ENCODE results near the gene BABAM2. TPM values are rescaled to one million over a fixed set of nuclear protein-coding genes. Genes with fewer than 3 reads are reported as not detected.

BABAM2 gene
- polyA plus RNA-seq, 3 donors: 33.2 to 52.8 (median 49.3) TPM

DNA sequence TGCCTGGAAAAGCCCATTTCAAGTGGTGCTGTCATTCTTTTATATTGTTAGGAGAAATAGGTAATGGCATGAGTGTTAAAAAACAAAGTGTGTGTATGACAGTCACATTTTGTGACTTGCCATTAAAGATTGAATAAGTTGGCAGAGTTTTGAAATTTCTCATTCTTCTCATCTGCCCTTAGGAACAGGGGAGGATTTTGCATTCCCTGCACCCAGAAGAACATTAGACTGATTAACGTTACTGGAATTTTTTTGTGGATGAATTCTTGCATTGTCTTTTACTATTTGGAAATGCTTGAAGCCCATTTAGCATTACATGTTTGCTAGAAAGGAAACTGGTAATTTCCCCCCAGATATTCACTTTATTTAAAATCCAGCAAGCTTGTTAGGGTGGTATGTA lies 162.2 kb downstream of the BABAM2 start:
- no peak overlapping the region for H3K27ac Mint-ChIP-seq
- Histone ChIP-seq H3K9me3 (replicated peaks in 1 of 2; ENCODE audit: control insufficient read depth in 1 of 2, insufficient read depth in 1 of 2, low read length in 2 of 2) (no peaks in the 10 kb centered on the region), H3K36me3 (replicated peaks in 1 of 2; ENCODE audit: control insufficient read depth in 1 of 2, insufficient read depth in 2 of 2, low read length in 2 of 2) (no peaks in the 10 kb centered on the region), H3K27ac (ENCODE audit: low read depth in 1 of 2, low read length in 2 of 2) (no peak overlapping the region), H3K79me2 (ENCODE audit: insufficient read depth, low read length) (no peaks in the 10 kb centered on the region), H2AFZ (ENCODE audit: insufficient read depth, low read depth, low read length, poor library complexity, severe bottlenecking) (no peak overlapping the region), H3K4me3 (replicated peaks in 1 of 3; ENCODE audit: low read depth in 2 of 3, low read length in 3 of 3) (no peak overlapping the region), H3K9ac (ENCODE audit: insufficient read depth, low read length, poor library complexity, severe bottlenecking) (no peak overlapping the region), H3K4me2 (replicated peaks; ENCODE audit: extremely low read depth, low read length, poor library complexity, severe bottlenecking) (no peak overlapping the region), H3K4me1 (ENCODE audit: control insufficient read depth in 1 of 2, insufficient read depth in 2 of 2, low read length in 2 of 2) (peaks cover 9 to 13% of the 10 kb centered on the region in 2 donors), H4K20me1 (ENCODE audit: insufficient read depth, low read length) (no peaks in the 10 kb centered on the region), H3K27me3 (ENCODE audit: control insufficient read depth in 2 of 2, insufficient read depth in 2 of 2, low read length in 2 of 2) (no peaks in the 10 kb centered on the region)
- no peaks in the 10 kb centered on the region for H3K27me3 Mint-ChIP-seq (ENCODE audit: low read depth in 3 of 3)
- DNase-seq: no peak
- intact Hi-C loops (cut with micrococcal nuclease): no loop called here
- H3K9me3 Mint-ChIP-seq: peaks cover 0 to 4% (median 0%) of the 10 kb centered on the region in 7 donors
- no peak overlapping the region for H3K4me3 Mint-ChIP-seq
- TF ChIP-seq, protein P1, sequence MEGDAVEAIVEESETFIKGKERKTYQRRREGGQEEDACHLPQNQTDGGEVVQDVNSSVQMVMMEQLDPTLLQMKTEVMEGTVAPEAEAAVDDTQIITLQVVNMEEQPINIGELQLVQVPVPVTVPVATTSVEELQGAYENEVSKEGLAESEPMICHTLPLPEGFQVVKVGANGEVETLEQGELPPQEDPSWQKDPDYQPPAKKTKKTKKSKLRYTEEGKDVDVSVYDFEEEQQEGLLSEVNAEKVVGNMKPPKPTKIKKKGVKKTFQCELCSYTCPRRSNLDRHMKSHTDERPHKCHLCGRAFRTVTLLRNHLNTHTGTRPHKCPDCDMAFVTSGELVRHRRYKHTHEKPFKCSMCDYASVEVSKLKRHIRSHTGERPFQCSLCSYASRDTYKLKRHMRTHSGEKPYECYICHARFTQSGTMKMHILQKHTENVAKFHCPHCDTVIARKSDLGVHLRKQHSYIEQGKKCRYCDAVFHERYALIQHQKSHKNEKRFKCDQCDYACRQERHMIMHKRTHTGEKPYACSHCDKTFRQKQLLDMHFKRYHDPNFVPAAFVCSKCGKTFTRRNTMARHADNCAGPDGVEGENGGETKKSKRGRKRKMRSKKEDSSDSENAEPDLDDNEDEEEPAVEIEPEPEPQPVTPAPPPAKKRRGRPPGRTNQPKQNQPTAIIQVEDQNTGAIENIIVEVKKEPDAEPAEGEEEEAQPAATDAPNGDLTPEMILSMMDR (IDR thresholded peaks at IDR 0.05): no peak
- peaks cover 27% of the 10 kb centered on the region for H3K4me1 Mint-ChIP-seq
- peaks cover 15 to 20% of the 10 kb centered on the region in 2 donors for H3K36me3 Mint-ChIP-seq
- WGBS (ENCODE audit: insufficient coverage): no CpG with 5 or more reads among the region's 1 CpG

- H3K9ac ChIP-seq (ENCODE audit: insufficient read depth, low read length, poor library complexity, severe bottlenecking): no peak overlapping the region
- intact Hi-C loops (cut with micrococcal nuclease): no loop called here
- TF ChIP-seq, protein P1 (IDR thresholded peaks at IDR 0.05): no peak
- no peak overlapping the region for H2AFZ ChIP-seq (ENCODE audit: insufficient read depth, low read depth, low read length, poor library complexity, severe bottlenecking)
- no peak overlapping the region for H3K4me2 ChIP-seq (replicated peaks; ENCODE audit: extremely low read depth, low read length, poor library complexity, severe bottlenecking)
- no CpG with 5 or more reads among the region's 2 CpGs for WGBS (ENCODE audit: insufficient coverage)
- no peak for DNase-seq
- no peak overlapping the region for H3K27ac ChIP-seq (ENCODE audit: low read depth in 1 of 2, low read length in 2 of 2)
- no peak overlapping the region for H3K27ac Mint-ChIP-seq
- H3K27me3 Mint-ChIP-seq (ENCODE audit: low read depth in 3 of 3): no peaks in the 10 kb centered on the region
- H4K20me1 ChIP-seq (ENCODE audit: insufficient read depth, low read length): no peaks in the 10 kb centered on the region
- H3K36me3 ChIP-seq (replicated peaks in 1 of 2; ENCODE audit: control insufficient read depth in 1 of 2, insufficient read depth in 2 of 2, low read length in 2 of 2): no peaks in the 10 kb centered on the region
- H3K4me3 Mint-ChIP-seq: no peak overlapping the region
- peaks cover 18% of the 10 kb centered on the region for H3K4me1 Mint-ChIP-seq
- no peaks in the 10 kb centered on the region for H3K9me3 ChIP-seq (replicated peaks in 1 of 2; ENCODE audit: control insufficient read depth in 1 of 2, insufficient read depth in 1 of 2, low read length in 2 of 2)
- peaks cover 0 to 4% (median 0%) of the 10 kb centered on the region in 7 donors for H3K9me3 Mint-ChIP-seq
- no peaks in the 10 kb centered on the region for H3K27me3 ChIP-seq (ENCODE audit: control insufficient read depth in 2 of 2, insufficient read depth in 2 of 2, low read length in 2 of 2)
- peaks cover 18 to 21% of the 10 kb centered on the region in 2 donors for H3K36me3 Mint-ChIP-seq
- peaks cover 1 to 4% of the 10 kb centered on the region in 2 donors for H3K4me1 ChIP-seq (ENCODE audit: control insufficient read depth in 1 of 2, insufficient read depth in 2 of 2, low read length in 2 of 2)
- H3K79me2 ChIP-seq (ENCODE audit: insufficient read depth, low read length): no peaks in the 10 kb centered on the region
- H3K4me3 ChIP-seq (replicated peaks in 1 of 3; ENCODE audit: low read depth in 2 of 3, low read length in 3 of 3): no peak overlapping the region
Measured at GRCh38 chr2:28053597-28053996, 163.1 kb downstream of the BABAM2 start.
